Tongue (tissue), 2 donors: Measurements from ENCODE around the gene SPATA21. TPM values are rescaled to one million over a fixed set of nuclear protein-coding genes. Genes with fewer than 3 reads are reported as not detected.

ENCODE experiments used
- DNase-seq: peaks from one replicate; pipeline ENCODE4 v3.0.0-alpha.2; 2015
- total RNA-seq: library from RNA; depleted of rRNA; stranded (reverse); fragments of >200 nt; gene quantifications from one replicate; pipeline ENCODE4 v1.2.3, GENCODE V29; 2014

Gene SPATA21
- total RNA-seq, 1 donor from 2014 or later: not detected

DNA sequence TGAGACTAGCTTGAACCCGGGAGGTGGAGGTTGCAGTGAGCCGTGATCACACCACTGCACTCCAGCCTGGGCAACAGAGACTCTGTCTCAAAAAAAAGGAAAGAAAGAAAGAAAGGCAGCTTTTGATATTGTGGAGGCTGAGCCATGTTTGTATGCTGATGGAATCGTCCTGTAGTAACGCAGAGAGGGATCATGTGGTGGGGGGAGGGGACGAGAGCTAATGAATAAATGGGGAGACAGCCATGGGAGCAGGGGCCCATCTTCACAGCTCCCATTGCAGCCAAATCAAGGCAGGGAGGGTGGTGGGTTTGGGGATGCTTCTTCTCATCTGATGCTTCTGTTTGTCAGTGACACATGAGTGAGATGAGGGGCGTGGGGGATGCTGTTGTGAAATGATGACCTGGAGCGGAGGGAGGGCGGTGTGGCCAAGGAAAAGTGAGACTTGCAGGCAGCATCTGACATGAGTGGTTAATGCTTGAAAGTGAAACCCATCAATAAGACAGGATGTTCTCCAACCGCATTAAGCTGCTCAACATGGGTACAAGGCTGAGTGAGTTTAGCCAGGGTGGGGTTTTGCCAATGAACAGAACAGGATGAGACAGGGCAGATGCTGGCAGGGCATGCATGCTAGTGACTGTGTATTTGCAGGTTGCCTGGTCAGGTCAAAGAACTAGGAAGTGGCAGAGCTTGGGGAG lies 16.7 kb downstream of the SPATA21 start:
- DNase-seq: no peak

GRCh38 chr1:16418823-16419425 lies 18.3 kb downstream of the SPATA21 start:
- DNase-seq: no peak

DNA sequence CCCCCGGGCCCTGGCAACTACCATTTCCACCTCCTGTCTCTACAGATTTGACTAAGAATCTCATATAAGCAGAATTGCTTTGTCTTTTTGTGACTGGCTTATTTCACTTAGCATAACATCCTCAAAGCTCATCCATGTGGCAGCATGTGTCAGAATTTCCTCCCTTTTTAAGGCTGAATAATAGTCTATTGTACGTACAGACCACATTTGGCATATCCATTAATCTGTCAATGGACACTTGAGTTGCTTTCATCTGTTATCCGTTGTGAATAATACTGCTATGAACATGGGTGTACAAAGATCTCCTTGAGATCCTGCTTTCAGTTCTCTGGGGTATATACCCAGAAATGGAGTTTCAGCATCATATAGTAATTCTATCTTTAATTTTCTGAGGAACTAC lies 24.0 kb downstream of the SPATA21 start:
- no peak for DNase-seq

DNA sequence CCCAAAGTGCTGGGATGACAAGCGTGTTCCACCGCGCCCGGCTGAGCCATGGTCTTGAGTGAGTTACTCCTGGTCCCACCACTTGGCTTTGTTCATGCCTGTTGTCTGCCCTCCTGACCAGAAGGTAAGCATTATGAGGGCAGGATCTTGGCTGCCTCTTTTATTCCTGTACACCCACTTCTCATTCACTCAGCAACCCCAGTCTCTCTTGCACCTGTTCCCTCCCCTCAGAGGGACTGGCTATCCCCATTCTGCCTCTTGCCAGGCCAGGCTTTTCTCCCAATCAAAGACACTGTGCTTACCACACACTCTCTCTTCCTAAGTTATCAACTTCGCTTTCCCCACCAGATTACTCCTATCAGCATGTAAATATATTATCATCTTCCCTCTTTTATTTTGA lies 26.4 kb downstream of the SPATA21 start:
- DNase-seq: no peak

GRCh38 chr1:16409536-16410152 lies 27.6 kb downstream of the SPATA21 start:
- no peak for DNase-seq

- DNase-seq: no peak
These were observed 30.4 kb downstream of the SPATA21 start for GRCh38 chr1:16406868-16407267.

- DNase-seq: no peak
These were observed 31.8 kb downstream of the SPATA21 start for GRCh38 chr1:16405441-16405840.

DNA sequence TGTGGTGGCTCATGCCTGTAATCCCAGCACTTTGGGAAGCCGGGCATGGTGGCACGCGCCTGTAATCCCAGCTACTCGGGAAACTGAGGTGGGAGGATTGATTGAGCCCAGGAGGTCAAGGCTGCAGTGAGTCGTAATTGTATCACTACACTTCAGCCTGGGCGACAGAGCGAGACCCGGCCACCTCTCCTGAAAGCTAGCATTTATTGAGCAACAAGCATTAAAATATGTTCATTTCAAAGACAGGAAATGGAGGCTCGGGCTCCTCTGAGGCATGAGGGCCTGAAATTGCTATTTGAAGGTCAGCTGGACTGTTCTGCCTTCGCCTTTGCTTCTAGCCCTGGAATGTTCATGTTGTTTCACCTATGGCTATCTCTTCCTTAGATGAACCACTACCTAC lies 34.5 kb downstream of the SPATA21 start:
- DNase-seq: no peak

GRCh38 chr1:16398371-16398953 lies 38.8 kb downstream of the SPATA21 start:
- DNase-seq: no peak

GRCh38 chr1:16397120-16397519 lies 40.1 kb downstream of the SPATA21 start:
- DNase-seq: no peak

DNA sequence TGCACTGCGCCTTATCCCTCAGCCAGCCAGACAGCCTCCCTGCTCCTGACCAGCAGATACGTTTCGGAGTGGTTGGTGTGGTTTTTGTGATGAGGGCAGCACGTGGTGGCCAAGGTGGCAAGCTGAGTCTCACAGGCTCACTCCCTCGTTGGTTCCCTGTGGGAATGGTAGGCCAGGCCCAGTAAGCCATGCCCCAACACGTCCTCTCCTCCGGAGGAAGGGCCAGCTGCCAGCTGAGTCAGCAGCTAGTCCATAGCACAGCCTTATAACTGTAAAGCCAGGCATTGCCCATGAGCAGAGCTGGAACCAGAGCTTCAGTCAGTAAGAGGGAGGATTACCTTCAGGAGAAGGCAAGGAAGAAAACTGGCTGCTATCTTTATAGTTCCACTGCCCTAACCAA lies 40.6 kb downstream of the SPATA21 start:
- DNase-seq: no peak

DNA sequence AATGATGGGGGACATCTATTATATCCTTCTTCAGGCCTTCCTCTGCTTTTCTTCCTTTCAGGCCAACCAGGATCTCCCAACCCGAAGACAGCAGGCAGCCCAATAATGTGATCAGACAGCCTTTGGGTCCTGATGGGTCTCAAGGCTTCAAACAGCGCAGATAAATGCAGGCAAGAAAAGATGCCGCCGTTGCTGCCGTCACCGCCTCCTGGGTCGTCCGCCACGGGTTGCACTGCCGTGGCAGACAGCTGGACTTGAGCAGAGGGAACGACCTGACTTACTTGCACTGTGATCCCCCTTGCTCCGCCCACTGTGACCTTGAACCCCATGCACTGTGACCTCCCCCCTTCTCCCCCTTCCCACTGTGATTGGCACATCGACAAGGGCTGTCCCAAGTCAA lies 42.2 kb downstream of the SPATA21 start:
- DNase-seq: no peak

DNA sequence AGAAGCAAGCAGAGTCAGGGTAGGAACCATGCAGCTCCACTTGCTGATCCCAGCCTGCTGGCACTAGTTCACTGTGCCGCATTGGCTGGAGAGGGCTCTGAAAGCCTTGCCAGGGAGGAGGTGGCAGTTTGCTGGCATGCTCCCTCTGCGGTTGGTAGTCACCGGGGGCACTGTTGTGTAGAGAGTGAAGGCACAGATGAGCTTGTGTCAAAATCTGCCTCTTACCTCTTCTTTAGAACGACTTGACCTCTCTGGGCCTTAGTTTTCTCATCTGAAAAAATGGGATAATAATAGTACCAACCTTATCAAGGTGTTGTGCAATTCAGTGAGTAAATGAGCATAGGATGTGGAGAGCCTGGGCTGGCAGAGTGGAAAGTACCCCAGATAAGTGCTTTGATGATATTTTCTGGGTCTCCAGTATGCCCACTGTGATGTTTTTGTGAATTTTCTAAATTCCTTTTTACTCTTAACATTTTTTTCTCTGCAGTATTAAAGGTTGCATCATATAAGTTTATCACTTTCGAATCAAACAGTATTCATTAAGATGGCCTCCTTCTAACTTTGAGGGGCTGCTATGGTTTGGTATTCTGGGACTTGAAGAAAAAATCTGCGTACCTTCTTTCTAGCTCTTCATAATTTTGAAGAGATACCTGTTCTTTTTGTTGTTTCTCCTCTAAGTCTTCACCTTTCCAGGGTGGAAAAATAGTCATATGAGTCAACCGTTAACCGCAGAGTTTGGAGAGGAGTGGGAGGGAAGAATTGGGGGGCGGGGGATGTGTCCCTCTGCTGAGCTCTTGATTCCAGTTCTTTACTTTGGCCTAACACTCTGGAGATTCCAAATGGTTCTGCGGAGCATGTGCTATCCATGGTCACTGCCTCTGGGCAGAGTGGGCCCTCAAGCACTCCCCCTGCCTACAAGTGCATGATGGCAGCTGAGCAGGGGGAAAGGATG lies 43.4 kb downstream of the SPATA21 start:
- DNase-seq: no peak

DNA sequence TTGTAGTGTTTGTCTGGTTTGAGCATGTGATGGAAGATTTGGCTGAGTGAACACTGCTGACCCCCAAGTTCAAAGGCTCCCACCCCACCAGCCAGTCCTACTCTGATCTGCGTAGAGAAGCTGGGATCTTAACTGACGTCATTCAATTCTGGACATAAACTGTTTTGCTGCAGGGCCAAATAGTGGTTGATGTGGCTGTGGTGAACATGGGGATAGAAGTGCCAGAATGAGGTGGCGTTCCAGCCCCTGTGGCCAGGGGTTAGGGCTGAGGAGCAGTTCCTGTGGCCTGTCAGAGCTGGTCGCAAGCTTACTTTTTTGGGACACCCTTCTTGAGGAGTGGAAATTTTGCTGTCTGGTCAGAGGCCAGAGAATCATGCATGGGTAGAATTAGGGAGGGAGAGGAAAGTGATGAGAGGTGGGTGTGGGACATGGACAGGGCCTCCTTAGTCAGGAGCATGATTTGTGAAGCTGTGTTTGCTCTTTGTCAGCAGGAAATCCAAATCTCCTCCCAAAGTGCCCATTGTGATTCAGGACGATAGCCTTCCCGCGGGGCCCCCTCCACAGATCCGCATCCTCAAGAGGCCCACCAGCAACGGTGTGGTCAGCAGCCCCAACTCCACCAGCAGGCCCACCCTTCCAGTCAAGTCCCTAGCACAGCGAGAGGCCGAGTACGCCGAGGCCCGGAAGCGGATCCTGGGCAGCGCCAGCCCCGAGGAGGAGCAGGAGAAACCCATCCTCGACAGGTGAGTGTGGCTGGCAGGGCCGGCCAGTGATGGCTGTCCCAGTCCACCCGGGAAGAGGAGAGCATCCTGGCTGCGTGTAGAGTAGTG lies 44.3 kb downstream of the SPATA21 start:
- no peak for DNase-seq

DNA sequence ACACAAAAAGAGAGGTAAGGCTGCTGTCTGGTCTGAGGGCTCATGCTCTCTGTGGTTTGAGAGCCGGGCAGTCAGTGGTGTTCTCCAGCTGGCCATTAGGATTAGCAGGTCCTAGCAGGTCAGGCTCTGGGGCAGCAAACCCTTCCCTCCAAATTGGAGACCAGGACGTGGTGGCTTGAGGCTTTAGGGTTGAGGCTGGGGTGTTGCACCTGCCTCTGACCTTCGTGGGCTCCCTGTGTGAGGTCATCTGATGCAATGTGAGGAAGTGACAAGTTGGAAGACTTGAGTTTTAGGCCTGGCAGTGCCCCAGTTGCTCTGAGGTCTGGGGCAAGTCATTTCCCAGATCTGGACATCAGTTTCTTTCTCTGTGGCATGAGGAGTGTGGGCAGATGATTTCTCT lies 45.8 kb downstream of the SPATA21 start:
- DNase-seq: no peak

- peak; percentile 54 for DNase-seq
These were observed 49.7 kb downstream of the SPATA21 start for GRCh38 chr1:16387201-16388188.

DNA sequence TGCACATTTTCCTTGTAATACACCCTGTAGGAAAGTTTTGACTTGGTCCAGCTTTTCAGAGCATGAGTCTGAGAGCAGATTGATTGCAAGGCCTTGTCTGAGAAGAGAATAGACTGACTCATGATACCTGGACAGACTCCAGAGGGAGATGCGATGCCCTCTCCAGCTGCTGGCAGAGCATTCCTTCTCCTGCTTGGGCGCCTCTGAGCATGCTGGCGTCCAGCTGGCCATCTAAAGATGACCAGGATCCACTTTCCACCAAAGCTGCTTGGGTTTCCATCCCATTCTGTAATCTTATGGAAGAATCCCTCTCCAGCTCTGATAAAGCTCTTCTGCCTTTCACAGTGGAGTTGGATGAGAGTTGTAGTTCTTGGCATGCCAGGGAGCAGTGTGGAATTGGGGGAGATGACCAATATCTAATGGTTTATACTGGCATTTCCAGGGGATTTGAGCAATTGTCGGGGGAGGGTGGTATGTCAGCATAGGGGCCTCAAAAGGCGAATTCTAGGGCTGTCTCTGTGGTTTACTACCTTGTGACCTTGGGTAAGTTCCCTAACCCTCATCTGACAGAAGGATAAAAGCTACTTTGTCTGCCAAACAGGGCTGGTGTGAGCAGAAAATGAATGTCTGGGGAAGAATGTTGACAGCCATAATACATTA lies 50.6 kb downstream of the SPATA21 start:
- DNase-seq: peak; percentile 61

- no peak for DNase-seq
These were observed 51.4 kb downstream of the SPATA21 start for GRCh38 chr1:16385659-16386453.

DNA sequence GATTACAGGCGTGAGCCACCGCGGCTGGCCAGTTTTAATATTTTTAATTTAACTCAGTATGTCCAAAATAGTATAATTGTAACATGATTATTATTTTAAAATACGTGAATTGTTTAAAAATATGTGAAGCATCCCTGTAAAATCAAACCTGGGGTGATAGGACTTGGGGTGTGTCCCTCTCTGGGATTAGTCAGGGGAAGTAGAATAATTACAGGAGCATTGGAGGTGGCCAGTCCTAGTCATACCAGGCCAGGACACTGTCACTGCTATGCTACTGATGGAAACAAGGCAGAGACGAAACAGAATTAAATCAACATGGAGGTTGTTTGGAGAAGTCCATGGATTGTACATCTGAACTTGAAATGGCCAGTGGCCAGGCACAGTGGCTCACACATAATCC lies 53.3 kb downstream of the SPATA21 start:
- DNase-seq: no peak
